PFSK-1 (cell line): ENCODE measurements around the gene EPHA5.

Experiments
- FOXP2 ChIP-seq: optimal IDR thresholded peaks from 2 replicates; pipeline ENCODE3; 2011; ENCODE audit warnings: borderline replicate concordance, control low read depth, inconsistent platforms; ENCODE audit not compliant: insufficient read depth; ENCODE audit errors: extremely low read length, extremely low read depth
- POLR2AphosphoS5 ChIP-seq: IDR thresholded peaks from 2 replicates; pipeline ENCODE4 v1.6.1; 2012; ENCODE audit warnings: low read depth, mild to moderate bottlenecking, control low read depth, low read length, moderate library complexity
- REST ChIP-seq, 2 experiments: IDR thresholded peaks; 2 replicates each; pipeline versions ENCODE4 v1.6.1 to v1.8.0; 2011 to 2012; ENCODE audit warnings: low read depth in 2 of 2, low read length in 2 of 2, control low read depth in 1 of 2, inconsistent platforms in 1 of 2, mild to moderate bottlenecking in 1 of 2, moderate library complexity in 1 of 2; ENCODE audit not compliant: insufficient read depth in 1 of 2
- SIN3A ChIP-seq: IDR thresholded peaks from 2 replicates; pipeline ENCODE4 v1.6.1; 2012; ENCODE audit warnings: mild to moderate bottlenecking, low read length, moderate library complexity, borderline replicate concordance; ENCODE audit not compliant: insufficient read depth
- TAF1 ChIP-seq: IDR thresholded peaks from 2 replicates; pipeline ENCODE4 v1.6.1; 2012; ENCODE audit warnings: low read length, control low read depth, borderline replicate concordance; ENCODE audit not compliant: insufficient read depth

EPHA5 gene

GRCh38 chr4:65550500-65550899 lies 119.8 kb downstream of the EPHA5 start:
- no peak for TF ChIP-seq POLR2AphosphoS5
- TF ChIP-seq FOXP2, result no peak

- no peak for TF ChIP-seq FOXP2
- TF ChIP-seq POLR2AphosphoS5, result no peak
These were observed 123.3 kb downstream of the EPHA5 start for GRCh38 chr4:65546882-65547416.

- TF ChIP-seq REST (IDR thresholded peaks at IDR 0.05; ENCODE audit: insufficient read depth in 1 of 2, low read depth in 2 of 2, low read length in 2 of 2) (no peak), TAF1 (no peak), POLR2AphosphoS5 (no peak), FOXP2 (no peak), SIN3A (no peak)
These were observed 131.7 kb downstream of the EPHA5 start for GRCh38 chr4:65538571-65538970.

GRCh38 chr4:65535113-65535512 lies 135.2 kb downstream of the EPHA5 start:
- TF ChIP-seq FOXP2 (no peak), TAF1 (no peak), SIN3A (no peak), POLR2AphosphoS5 (no peak), REST (IDR thresholded peaks at IDR 0.05; ENCODE audit: insufficient read depth in 1 of 2, low read depth in 2 of 2, low read length in 2 of 2) (no peak)

- TF ChIP-seq REST (IDR thresholded peaks at IDR 0.05; ENCODE audit: insufficient read depth in 1 of 2, low read depth in 2 of 2, low read length in 2 of 2) (no peak), FOXP2 (no peak), POLR2AphosphoS5 (no peak), TAF1 (no peak), SIN3A (no peak)
These were observed 148.6 kb downstream of the EPHA5 start for GRCh38 chr4:65521666-65522065.

- no peak for TF ChIP-seq POLR2AphosphoS5
- no peak for TF ChIP-seq TAF1
- no peak for TF ChIP-seq FOXP2
- no peak for TF ChIP-seq SIN3A
- no peak for TF ChIP-seq REST (IDR thresholded peaks at IDR 0.05; ENCODE audit: insufficient read depth in 1 of 2, low read depth in 2 of 2, low read length in 2 of 2)
These were observed 154.6 kb downstream of the EPHA5 start for GRCh38 chr4:65515646-65516045.
